SJSA1 (cell line): ENCODE data around the gene WDR46. TPM values are rescaled to one million over a fixed set of nuclear protein-coding genes. Genes with fewer than 3 reads are reported as not detected.
A peak's percentile ranks its signal among the peaks of the same experiment; 100 is the strongest.

Experiments
- DNase-seq, 2 experiments: peaks; one replicate each; pipeline ENCODE4 v3.0.0-alpha.2; 2015 to 2020; ENCODE audit warnings: low spot score in 2 of 2, low read depth in 1 of 2
- H3K27ac ChIP-seq: fragments of 250-450 bp; sonication (Bioruptor Pico); 2 replicates; pipeline ENCODE4 v1.5.1; 2020; ENCODE audit warnings: mild to moderate bottlenecking, moderate library complexity
- H3K27me3 ChIP-seq: fragments of 250-450 bp; sonication (Bioruptor Pico); replicated peaks from 2 replicates; pipeline ENCODE4 v1.5.1; 2020; ENCODE audit warnings: mild to moderate bottlenecking, moderate library complexity
- H3K36me3 ChIP-seq: fragments of 250-450 bp; sonication (Bioruptor Pico); 2 replicates; pipeline ENCODE4 v1.5.1; 2020; ENCODE audit warnings: mild to moderate bottlenecking
- H3K4me1 ChIP-seq: fragments of 250-450 bp; sonication (Bioruptor Pico); replicated peaks from 2 replicates; pipeline ENCODE4 v1.6.1; 2021; ENCODE audit warnings: mild to moderate bottlenecking
- H3K4me3 ChIP-seq: fragments of 250-450 bp; sonication (Bioruptor Pico); 2 replicates; pipeline ENCODE4 v1.5.1; 2020; ENCODE audit warnings: mild to moderate bottlenecking
- H3K9me3 ChIP-seq: fragments of 250-450 bp; sonication (Bioruptor Pico); replicated peaks from 2 replicates; pipeline ENCODE4 v1.5.1; 2020; ENCODE audit warnings: mild to moderate bottlenecking
- total RNA-seq: library from RNA; depleted of rRNA; stranded (reverse); fragments of >200 nt; shearing (Covaris generic); gene quantifications from 2 replicates; pipeline ENCODE4 v1.2.3, GENCODE V29; 2014

The WDR46 gene
- total RNA-seq, 1 experiment from 2014 or later: 81.8 TPM

GRCh38 chr6:33299237-33299944, 10.4 kb upstream of the WDR46 start:
- H3K36me3 ChIP-seq: peaks cover 57% of the 10 kb centered on the region
- H3K27ac ChIP-seq: peak overlapping the region; percentile 83
- no peaks in the 10 kb centered on the region for H3K9me3 ChIP-seq
- H3K4me1 ChIP-seq: peaks cover 15% of the 10 kb centered on the region
- peak overlapping the region; percentile 56 for H3K4me3 ChIP-seq
- no peaks in the 10 kb centered on the region for H3K27me3 ChIP-seq
- peak; percentile 94 to 95 for DNase-seq

- H3K9me3 ChIP-seq: no peaks in the 10 kb centered on the region
- H3K4me3 ChIP-seq: peak within 1 kb of the TSS; percentile 56
- peak within 1 kb of the TSS; percentile 83 for H3K27ac ChIP-seq
- DNase-seq: peak in 1 of 2 experiments; percentile 69
- H3K4me1 ChIP-seq: peaks cover 15% of the 10 kb centered on the region
- H3K27me3 ChIP-seq: no peaks in the 10 kb centered on the region
- H3K36me3 ChIP-seq: peaks cover 54% of the 10 kb centered on the region
Observed at GRCh38 chr6:33298773-33299236, 9.8 kb upstream of the WDR46 start, which contains the start of gene RGL2. Gene RGL2 (minus strand): TSS chr6:33298942. CDS start chr6:33298610, 332 bp downstream.

GRCh38 chr6:33297956-33298772, 9.1 kb upstream of the WDR46 start:
- H3K27ac ChIP-seq: peak overlapping the region; percentile 83
- H3K4me1 ChIP-seq: peaks cover 15% of the 10 kb centered on the region
- H3K36me3 ChIP-seq: peaks cover 50% of the 10 kb centered on the region
- DNase-seq: peak; percentile 71 to 79
- H3K27me3 ChIP-seq: no peaks in the 10 kb centered on the region
- H3K4me3 ChIP-seq: peak overlapping the region; percentile 56
- no peaks in the 10 kb centered on the region for H3K9me3 ChIP-seq

GRCh38 chr6:33297406-33297955, 8.4 kb upstream of the WDR46 start:
- peak overlapping the region; percentile 56 for H3K4me3 ChIP-seq
- no peak for DNase-seq

GRCh38 chr6:33296797-33297405, 7.9 kb upstream of the WDR46 start:
- Histone ChIP-seq H3K4me1 (peaks cover 15% of the 10 kb centered on the region), H3K36me3 (peaks cover 53% of the 10 kb centered on the region), H3K27ac (no peak overlapping the region), H3K4me3 (no peak overlapping the region), H3K27me3 (no peaks in the 10 kb centered on the region), H3K9me3 (no peaks in the 10 kb centered on the region)
- DNase-seq: no peak

More at GRCh38 chr6:33297406-33297955, 8.4 kb upstream of the WDR46 start:
- Histone ChIP-seq H3K27ac (no peak overlapping the region), H3K9me3 (no peaks in the 10 kb centered on the region), H3K27me3 (no peaks in the 10 kb centered on the region), H3K36me3 (peaks cover 51% of the 10 kb centered on the region), H3K4me1 (peaks cover 15% of the 10 kb centered on the region)

GRCh38 chr6:33295621-33296369, 6.8 kb upstream of the WDR46 start:
- H3K4me3 ChIP-seq: no peak overlapping the region
- H3K27me3 ChIP-seq: no peaks in the 10 kb centered on the region
- H3K4me1 ChIP-seq: peaks cover 15% of the 10 kb centered on the region
- no peaks in the 10 kb centered on the region for H3K9me3 ChIP-seq
- no peak for DNase-seq
- no peak overlapping the region for H3K27ac ChIP-seq
- H3K36me3 ChIP-seq: peaks cover 53% of the 10 kb centered on the region

- Histone ChIP-seq H3K4me3 (no peak overlapping the region), H3K27ac (no peak overlapping the region), H3K27me3 (no peaks in the 10 kb centered on the region), H3K36me3 (peaks cover 51% of the 10 kb centered on the region), H3K4me1 (peaks cover 17% of the 10 kb centered on the region), H3K9me3 (no peaks in the 10 kb centered on the region)
- DNase-seq: no peak
Observed at GRCh38 chr6:33294086-33294823, 5.2 kb upstream of the WDR46 start.

GRCh38 chr6:33292996-33293682, 4.1 kb upstream of the WDR46 start:
- Histone ChIP-seq H3K36me3 (peaks cover 53% of the 10 kb centered on the region), H3K9me3 (no peaks in the 10 kb centered on the region), H3K27ac (no peak overlapping the region), H3K4me1 (peaks cover 19% of the 10 kb centered on the region), H3K27me3 (no peaks in the 10 kb centered on the region), H3K4me3 (no peak overlapping the region)
- DNase-seq: no peak

- Histone ChIP-seq H3K9me3 (no peaks in the 10 kb centered on the region), H3K4me1 (peaks cover 17% of the 10 kb centered on the region), H3K27me3 (no peaks in the 10 kb centered on the region), H3K4me3 (peak overlapping the region; percentile 54), H3K27ac (no peak overlapping the region), H3K36me3 (peaks cover 66% of the 10 kb centered on the region)
- no peak for DNase-seq
Observed at GRCh38 chr6:33290459-33290858, 1.4 kb upstream of the WDR46 start.

- Histone ChIP-seq H3K36me3 (peaks cover 70% of the 10 kb centered on the region), H3K27me3 (no peaks in the 10 kb centered on the region), H3K4me3 (peak overlapping the region; percentile 54), H3K27ac (peak overlapping the region; percentile 17; the same call in 1 of the 2 replicates), H3K9me3 (no peaks in the 10 kb centered on the region), H3K4me1 (peaks cover 17% of the 10 kb centered on the region)
- DNase-seq: no peak
Observed at GRCh38 chr6:33289784-33290315, 811 bp upstream of the WDR46 start.

- H3K27ac ChIP-seq: 0 out of 2 replicates have a peak overlapping the region, but pooled peaks have one; percentile 17
- H3K9me3 ChIP-seq: no peaks in the 10 kb centered on the region
- H3K36me3 ChIP-seq: peaks cover 76% of the 10 kb centered on the region
- peaks cover 17% of the 10 kb centered on the region for H3K4me1 ChIP-seq
- DNase-seq: no peak
- H3K4me3 ChIP-seq: peak overlapping the region; percentile 54
- H3K27me3 ChIP-seq: no peaks in the 10 kb centered on the region
Observed at GRCh38 chr6:33288141-33288920, 708 bp downstream of the WDR46 start.
